Lower leg skin (tissue), 3 donors: ENCODE data around the gene TREX2.

Experiments
- CTCF ChIP-seq, 3 donors: fragments of 450-650 bp; IDR thresholded peaks; one replicate each; pipeline ENCODE4 v1.5.1; 2016; ENCODE audit warnings: antibody characterized with exemption in 3 of 3, mild to moderate bottlenecking in 3 of 3, moderate library complexity in 2 of 3
- POLR2A ChIP-seq, 2 donors: fragments of 450-650 bp; IDR thresholded peaks; one replicate each; pipeline ENCODE4 v1.6.1; 2016 to 2017; ENCODE audit warnings: antibody characterized with exemption in 2 of 2, mild to moderate bottlenecking in 1 of 2, moderate library complexity in 1 of 2

- TF ChIP-seq CTCF (IDR thresholded peaks at IDR 0.05) (no peak), POLR2A (IDR thresholded peaks at IDR 0.05) (no peak)
Measured at GRCh38 chrX:153456704-153457103, 10.8 kb upstream of the TREX2 start.
